Spleen (tissue), 11 donors: ENCODE data around the gene GDF2. TPM values are rescaled to one million over a fixed set of nuclear protein-coding genes. Genes with fewer than 3 reads are reported as not detected.
A peak's percentile ranks its signal among the peaks of the same experiment; 100 is the strongest.

ENCODE experiments used
- DNase-seq: peaks from one replicate; pipeline ENCODE4 v3.0.0-alpha.2; 2020
- H3K27ac ChIP-seq, 8 donors: fragments of 200-600 bp; sonication (generic) in 7 of 8; 1 replicate in 4 of 8; 2 replicates in 4 of 8; pipeline versions ENCODE4 v1.5.0 to v1.8.0; 2016 to 2021; ENCODE audit warnings: inconsistent platforms in 4 of 8, mild to moderate bottlenecking in 4 of 8, moderate library complexity in 1 of 8
- H3K27me3 ChIP-seq, 7 donors: fragments of 200-600 bp; sonication (generic) in 6 of 7; replicated peaks in 1 of 7; 1 replicate in 4 of 7; 2 replicates in 3 of 7; pipeline versions ENCODE4 v1.5.0 to v1.8.0; 2016 to 2021; ENCODE audit warnings: inconsistent platforms in 3 of 7, mild to moderate bottlenecking in 1 of 7
- H3K36me3 ChIP-seq, 6 donors: fragments of 200-600 bp; sonication (generic) in 5 of 6; 1 replicate in 4 of 6; 2 replicates in 2 of 6; pipeline versions ENCODE4 v1.5.0 to v1.8.0; 2016 to 2021; ENCODE audit warnings: inconsistent platforms in 2 of 6
- H3K4me1 ChIP-seq, 6 donors: fragments of 200-600 bp; sonication (generic) in 5 of 6; 1 replicate in 3 of 6; 2 replicates in 3 of 6; pipeline versions ENCODE4 v1.5.0 to v1.8.0; 2016 to 2021; ENCODE audit warnings: inconsistent platforms in 3 of 6
- H3K4me3 ChIP-seq, 8 donors: fragments of 200-600 bp; sonication (generic) in 7 of 8; 1 replicate in 4 of 8; 2 replicates in 4 of 8; pipeline versions ENCODE4 v1.5.0 to v1.8.0; 2016 to 2021; ENCODE audit warnings: inconsistent platforms in 4 of 8, mild to moderate bottlenecking in 4 of 8, moderate library complexity in 2 of 8
- H3K9me3 ChIP-seq, 8 donors: fragments of 200-600 bp; sonication (generic) in 7 of 8; 1 replicate in 4 of 8; 2 replicates in 4 of 8; pipeline versions ENCODE4 v1.5.0 to v1.8.0; 2016 to 2021; ENCODE audit warnings: inconsistent platforms in 4 of 8
- CTCF ChIP-seq, 11 experiments: fragments of 200-600 bp in 7 of 11; fragments of 450-650 bp in 4 of 11; sonication (generic) in 4 of 11; IDR thresholded peaks in 8 of 11; conservative IDR thresholded peaks in 3 of 11; 1 replicate in 7 of 11; 2 replicates in 4 of 11; pipeline versions ENCODE4 v1.4.0 to v1.8.0; 2016 to 2021; ENCODE audit warnings: antibody characterized with exemption in 11 of 11, inconsistent platforms in 4 of 11, mild to moderate bottlenecking in 1 of 11
- POLR2A ChIP-seq, 3 donors: fragments of 450-650 bp; IDR thresholded peaks; one replicate each; pipeline ENCODE4 v1.5.1; 2017; ENCODE audit warnings: antibody characterized with exemption in 3 of 3, mild to moderate bottlenecking in 1 of 3
- POLR2AphosphoS5 ChIP-seq, 3 donors: sonication (generic); formaldehyde crosslinking; IDR thresholded peaks; one replicate each; pipeline ENCODE4 v1.5.1; 2017; ENCODE audit warnings: antibody characterized with exemption in 3 of 3
- WGBS, 5 donors: extraction: QIAGEN DNeasy Blood & Tissue Kit in 3 of 5; methylation state at CpG; one replicate each; pipeline versions ENCODE4 v1.1.5 to v1.1.7; 2013 to 2018; 5-methylcytosine and 5-hydroxymethylcytosine counted together
- intact Hi-C: fragments of 100-400 bp; cut with DNase I; formaldehyde crosslinking; loops from one replicate; pipeline ENCODE4 v1.15.0; 2023; ENCODE audit warnings: low total_unique reads
- polyA plus RNA-seq, 3 donors: library from polyadenylated mRNA; stranded (reverse); fragments of 200-250 nt; gene quantifications; one replicate each; pipeline ENCODE4 v1.2.1, GENCODE V29; 2013
- total RNA-seq, 7 donors: library from RNA; depleted of rRNA in 3 of 7; stranded (reverse); fragments of >200 nt in 3 of 7; fragmentation: NEBNext Ultra II Directional in 4 of 7; extraction: Animal tissue kit (Norgen Biotek cat#: 25700) in 4 of 7; gene quantifications; one replicate each; pipeline versions ENCODE4 v1.1.0 to v1.2.1, GENCODE V29; 2016 to 2021
- donor health status: healthy with polysubstance abuse.
- donor health status: DM: no; HTN: no; CAD: no; lungs with moderate emphysema.
- donor health status: DM: no; HTN: no; CAD: no.
- donor health status: Bipolar disorder and iron deficiency.
- donor health status: healthy.
- donor health status: DM: no; HTN: no; CAD: no.
- donor health status: DM: yes; HTN: yes; CAD: no.

GDF2 gene
- total and polyA plus RNA-seq, 10 donors: not detected

DNA sequence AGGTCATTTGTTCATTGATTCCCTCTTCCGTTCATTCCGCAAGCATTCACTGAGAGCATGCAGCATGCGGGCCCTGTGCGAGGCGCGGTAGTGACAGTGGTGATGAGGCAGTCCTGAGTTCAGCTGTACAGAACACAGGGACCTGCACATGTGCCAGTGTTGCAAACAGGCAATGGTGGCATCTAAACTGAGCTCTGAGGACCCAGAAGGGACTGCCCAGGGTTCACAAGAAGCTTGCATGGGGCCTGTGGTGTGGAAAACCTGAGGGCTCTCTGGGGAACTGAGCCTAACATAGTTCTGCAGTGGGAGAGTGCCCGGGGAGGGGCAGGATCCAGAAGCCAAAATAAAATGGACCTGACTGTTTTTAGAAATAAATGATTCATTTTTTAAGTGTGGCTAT, 48.6 kb downstream of the GDF2 start:
- H3K9me3 ChIP-seq: no peaks in the 10 kb centered on the region
- H3K36me3 ChIP-seq: no peaks in the 10 kb centered on the region
- no peak overlapping the region for H3K27ac ChIP-seq
- peak; percentile 49 for DNase-seq
- H3K27me3 ChIP-seq: peaks cover 0 to 9% (median 0%) of the 10 kb centered on the region in 7 donors
- 91 to 95% (median 94%) methylated on average over 7 of the region's 7 CpGs for WGBS, 5 donors
- no peak overlapping the region for H3K4me3 ChIP-seq
- H3K4me1 ChIP-seq: no peaks in the 10 kb centered on the region
- no peak for TF ChIP-seq POLR2AphosphoS5 (IDR thresholded peaks at IDR 0.05)
- TF ChIP-seq CTCF (IDR thresholded peaks at IDR 0.05 in 8 of 11, conservative IDR thresholded peaks at IDR 0.05 in 3 of 11): no peak
- no peak for TF ChIP-seq POLR2A (IDR thresholded peaks at IDR 0.05)
- intact Hi-C loops: no loop called here

DNA sequence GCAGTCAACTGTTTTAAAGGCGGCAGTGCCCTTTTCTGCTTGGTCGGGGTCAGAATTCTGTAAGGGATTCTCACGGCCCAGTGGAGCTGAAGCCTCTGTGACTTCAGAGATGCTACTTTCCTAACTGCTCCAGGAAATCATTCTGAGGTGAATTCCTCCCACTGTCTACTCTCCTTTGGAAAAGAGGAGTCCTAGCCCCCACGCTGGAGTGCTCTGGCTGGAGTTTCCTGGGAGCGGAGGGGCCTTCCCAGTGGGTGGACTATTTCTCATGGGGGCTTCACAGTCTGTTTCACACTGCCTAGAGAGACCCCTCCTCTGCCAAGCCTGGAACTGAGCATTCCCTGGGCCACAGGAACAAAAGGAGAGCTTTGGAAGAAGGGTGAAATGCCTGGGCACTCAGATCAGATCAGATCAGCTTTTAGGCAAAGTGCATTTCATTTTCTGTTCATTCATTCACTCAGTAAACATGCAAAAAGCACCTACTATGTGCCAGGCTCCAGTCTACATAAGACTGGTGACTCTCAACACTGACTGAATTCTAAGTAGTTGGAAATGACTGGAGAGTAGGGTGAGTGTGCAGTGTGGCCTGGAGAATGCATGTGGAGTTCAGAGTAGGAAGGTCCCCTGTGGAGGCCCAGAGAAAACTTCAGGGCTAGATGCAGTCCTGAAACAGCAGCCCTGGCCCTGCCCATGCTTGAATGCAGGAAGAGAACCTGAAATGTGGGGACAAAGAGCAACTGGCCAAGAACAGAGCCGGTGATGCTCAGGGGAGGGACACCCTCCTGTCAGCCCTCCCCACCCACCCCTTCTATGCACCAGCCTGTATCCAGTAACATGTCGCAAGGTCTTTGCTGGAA, 49.6 kb downstream of the GDF2 start:
- Histone ChIP-seq H3K27ac (no peak overlapping the region), H3K9me3 (no peaks in the 10 kb centered on the region), H3K4me1 (no peaks in the 10 kb centered on the region), H3K4me3 (no peak overlapping the region), H3K36me3 (no peaks in the 10 kb centered on the region), H3K27me3 (peaks cover 0 to 19% (median 0%) of the 10 kb centered on the region in 7 donors)
- DNase-seq: peak; percentile 40
- intact Hi-C loops: no loop called here
- 80 to 95% (median 87%) methylated on average over 7 of the region's 7 CpGs for WGBS, 5 donors
- TF ChIP-seq POLR2A (IDR thresholded peaks at IDR 0.05) (no peak), CTCF (IDR thresholded peaks at IDR 0.05 in 8 of 11, conservative IDR thresholded peaks at IDR 0.05 in 3 of 11) (no peak), POLR2AphosphoS5 (IDR thresholded peaks at IDR 0.05) (no peak)

GRCh38 chr10:47372726-47373125, 50.5 kb downstream of the GDF2 start:
- Histone ChIP-seq H3K4me1 (no peaks in the 10 kb centered on the region), H3K4me3 (no peak overlapping the region), H3K9me3 (no peaks in the 10 kb centered on the region), H3K27ac (no peak overlapping the region), H3K27me3 (peaks cover 0 to 26% (median 0%) of the 10 kb centered on the region in 7 donors), H3K36me3 (no peaks in the 10 kb centered on the region)
- intact Hi-C loops: no loop called here
- 62 to 69% (median 64%) methylated on average over 6 of the region's 6 CpGs for WGBS, 5 donors
- peak; percentile 63 for DNase-seq
- TF ChIP-seq CTCF (IDR thresholded peaks at IDR 0.05 in 8 of 11, conservative IDR thresholded peaks at IDR 0.05 in 3 of 11): no peak
- no peak for TF ChIP-seq POLR2AphosphoS5 (IDR thresholded peaks at IDR 0.05)
- TF ChIP-seq POLR2A (IDR thresholded peaks at IDR 0.05): no peak
